ENCODE results near the gene COA6. TPM values are rescaled to one million over a fixed set of nuclear protein-coding genes. Genes with fewer than 3 reads are reported as not detected.
"Not testable (repeated sequence)": the region's sequence is repeated elsewhere in the genome, so short reads cannot be mapped to it uniquely, and the experiment has no call there.

Gene COA6
- 20.7 and 22.7 TPM in 2 replicates for total RNA-seq

- DNase-seq (ENCODE audit: extremely low read depth, low read depth, low spot score) = peak; percentile 92
Measured at GRCh38 chr1:234373064-234373958, at the start of gene COA6. Gene COA6, plus strand, starts transcription at chr1:234373456. Its CDS starts 11 bp downstream, at chr1:234373467.

DNA sequence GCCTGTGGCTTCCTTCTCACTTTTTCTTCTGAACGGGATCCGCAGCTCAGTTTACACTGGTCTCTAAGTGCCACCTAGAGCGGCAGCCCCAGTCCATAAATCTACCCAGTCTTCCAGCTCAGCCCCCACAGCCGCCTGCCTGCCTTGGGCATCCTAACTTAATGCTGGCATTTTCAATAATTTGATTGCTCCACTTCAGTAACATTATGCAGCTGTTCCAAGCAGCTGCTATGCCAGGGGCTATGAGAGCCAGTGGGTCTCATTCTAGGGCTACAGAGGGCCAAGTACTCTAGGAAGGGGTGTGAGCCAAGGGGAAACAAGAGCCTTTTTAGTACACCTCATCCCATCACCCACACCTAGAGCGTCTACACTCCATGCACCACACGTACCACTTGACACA is 48.4 kb upstream of the COA6 start:
- no peak for DNase-seq (ENCODE audit: extremely low read depth, low read depth, low spot score)

- no peak for DNase-seq (ENCODE audit: extremely low read depth, low read depth, low spot score)
Measured at GRCh38 chr1:234325878-234326496, 47.3 kb upstream of the COA6 start.

- DNase-seq (ENCODE audit: extremely low read depth, low read depth, low spot score) = no peak
Measured at GRCh38 chr1:234326497-234327366, 46.5 kb upstream of the COA6 start.

DNA sequence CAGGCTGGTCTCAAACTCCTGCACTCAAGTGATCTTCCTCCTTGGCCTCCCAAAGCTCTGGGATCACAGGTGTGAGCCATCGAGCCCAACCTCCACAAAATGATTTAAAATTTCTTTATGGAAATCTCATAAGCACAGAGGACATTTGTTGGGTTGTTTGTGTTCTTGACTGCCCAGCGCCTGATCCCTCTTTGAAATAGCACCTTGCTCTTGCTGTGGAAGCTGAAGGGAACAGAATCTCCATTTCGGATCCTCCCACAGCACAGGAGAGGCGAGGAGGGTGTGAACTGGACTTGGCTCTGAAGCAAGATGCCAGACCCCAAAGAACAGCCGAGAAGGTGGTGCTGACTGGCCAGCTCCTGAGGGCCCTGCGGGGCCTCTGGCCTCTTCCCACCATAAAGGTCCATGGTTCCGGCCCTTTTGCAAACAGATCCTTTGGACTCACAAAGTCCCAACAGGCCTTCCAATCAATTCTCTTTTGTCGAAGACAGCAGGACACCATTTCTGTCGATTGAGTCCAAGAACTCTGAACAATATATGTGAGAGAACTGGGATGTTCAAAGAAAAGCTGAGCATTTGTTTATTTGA is 45.6 kb upstream of the COA6 start:
- DNase-seq (ENCODE audit: extremely low read depth, low read depth, low spot score) = no peak

DNA sequence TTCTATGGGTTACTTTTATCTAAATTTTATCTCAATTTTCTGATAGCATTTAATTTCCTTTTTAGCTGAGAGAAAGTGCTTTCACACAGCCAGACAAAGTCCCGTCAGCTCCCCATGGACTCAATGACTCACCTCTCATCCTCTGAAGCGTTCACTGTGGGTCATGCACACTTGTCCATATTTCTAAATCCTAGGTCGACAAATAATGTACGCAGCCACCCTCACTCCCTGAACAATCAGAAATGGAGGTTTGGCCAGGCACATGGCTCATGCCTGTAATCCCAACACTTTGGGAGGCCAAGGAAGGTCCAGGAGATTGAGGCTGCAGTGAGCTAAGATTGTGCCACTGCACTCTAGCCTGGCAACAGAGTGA is 42.4 kb upstream of the COA6 start:
- DNase-seq (ENCODE audit: extremely low read depth, low read depth, low spot score) = no peak

DNA sequence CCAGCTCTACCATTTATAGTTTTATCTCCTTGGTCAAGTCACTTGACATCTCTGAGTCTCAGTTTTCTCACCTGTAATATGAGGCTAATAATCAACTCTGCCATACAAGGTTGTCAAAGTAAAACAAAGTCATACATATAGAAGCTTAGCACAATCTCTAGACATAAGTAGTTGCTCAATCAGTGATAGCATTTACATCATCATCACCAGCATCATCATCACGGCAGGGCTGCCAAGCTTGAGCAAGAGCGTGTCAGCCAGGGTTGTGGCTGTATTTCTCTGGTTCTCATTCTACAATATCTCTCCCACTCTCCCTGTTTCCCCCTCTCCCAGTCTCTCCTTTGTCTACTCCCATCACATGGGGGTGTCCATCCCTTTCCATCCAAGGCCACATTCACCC is 41.7 kb upstream of the COA6 start:
- no peak for DNase-seq (ENCODE audit: extremely low read depth, low read depth, low spot score)

DNA sequence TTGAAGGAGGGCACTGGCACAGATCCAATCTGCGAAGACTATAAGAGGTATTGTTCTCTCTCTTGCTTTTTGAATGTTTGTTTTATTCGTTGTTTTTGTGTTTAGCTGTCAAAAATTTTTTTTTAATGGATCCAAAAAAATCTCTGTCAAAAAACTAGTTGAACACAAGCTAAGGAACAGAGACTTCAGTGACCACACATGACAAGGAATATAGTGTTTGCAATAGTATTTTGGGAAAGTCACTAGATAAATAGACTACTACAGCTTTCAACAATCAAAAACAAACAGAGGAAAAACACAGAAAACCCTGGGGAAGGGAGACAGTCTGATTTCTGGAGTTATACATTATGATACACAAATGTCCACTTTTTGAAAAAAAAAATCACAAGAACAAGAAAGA is 36.9 kb upstream of the COA6 start:
- no peak for DNase-seq (ENCODE audit: extremely low read depth, low read depth, low spot score)

DNA sequence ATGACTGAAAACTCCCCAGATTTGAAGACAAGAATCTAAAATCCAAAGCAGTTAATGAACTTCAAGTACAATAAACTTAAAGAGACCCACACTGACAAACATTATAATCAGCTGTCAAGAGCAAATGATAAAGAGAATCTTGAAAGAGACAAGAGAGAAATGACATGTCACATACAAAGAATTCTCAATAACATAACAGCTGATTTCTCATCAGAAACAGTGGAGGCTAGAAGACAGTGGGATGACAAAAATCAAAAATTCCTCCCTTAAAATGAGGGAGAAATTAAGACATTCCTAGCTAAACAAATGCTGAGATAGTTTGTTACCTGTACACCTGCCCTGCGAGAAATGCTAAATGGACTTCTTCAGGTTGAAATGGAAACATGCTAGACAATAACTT is 36.0 kb upstream of the COA6 start:
- DNase-seq (ENCODE audit: extremely low read depth, low read depth, low spot score) = no peak

GRCh38 chr1:234340528-234340927 is 32.7 kb upstream of the COA6 start:
- DNase-seq (ENCODE audit: extremely low read depth, low read depth, low spot score) = no peak

DNA sequence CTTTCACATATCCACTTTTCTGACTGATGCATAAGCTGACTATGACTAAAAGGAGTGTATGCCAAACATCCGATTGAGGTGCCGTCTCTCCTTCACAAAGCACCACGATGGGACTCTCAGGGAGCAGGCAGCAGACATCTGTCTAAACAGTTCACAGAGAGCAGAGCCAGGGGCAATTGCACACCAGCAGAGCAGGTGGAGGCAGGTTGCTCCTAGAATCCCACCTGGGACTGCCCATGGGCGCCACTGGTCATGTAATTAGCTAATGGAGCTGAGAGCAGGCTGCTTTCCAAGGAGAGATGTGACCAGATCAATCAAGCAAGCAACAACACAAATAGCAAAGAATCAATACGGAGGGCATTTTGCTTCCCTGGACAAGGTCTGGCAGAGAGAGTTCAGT is 30.5 kb upstream of the COA6 start:
- no peak for DNase-seq (ENCODE audit: extremely low read depth, low read depth, low spot score)

- DNase-seq (ENCODE audit: extremely low read depth, low read depth, low spot score) = no peak
Measured at GRCh38 chr1:234345237-234345636, 28.0 kb upstream of the COA6 start.

DNA sequence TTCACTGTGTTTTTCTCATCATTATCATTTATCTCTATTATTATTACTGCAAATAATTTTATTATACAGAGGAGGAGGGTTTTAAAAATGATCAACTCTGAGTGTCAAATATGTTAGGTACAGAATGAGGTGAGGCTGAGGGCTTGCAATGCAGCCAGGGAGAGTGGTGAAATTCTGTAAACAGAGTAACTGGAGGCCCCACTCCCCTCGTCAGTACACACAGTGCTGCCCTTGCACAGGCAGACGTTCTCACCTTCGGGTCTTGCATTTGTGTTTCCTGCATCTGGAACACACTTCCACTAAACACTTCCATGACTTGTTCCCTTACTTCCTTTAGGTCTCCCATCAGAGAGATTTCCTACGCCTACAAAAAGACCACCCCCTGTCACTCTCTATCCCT is 24.3 kb upstream of the COA6 start:
- DNase-seq (ENCODE audit: extremely low read depth, low read depth, low spot score) = no peak

GRCh38 chr1:234355782-234356510 is 17.3 kb upstream of the COA6 start:
- DNase-seq (ENCODE audit: extremely low read depth, low read depth, low spot score) = no peak

DNA sequence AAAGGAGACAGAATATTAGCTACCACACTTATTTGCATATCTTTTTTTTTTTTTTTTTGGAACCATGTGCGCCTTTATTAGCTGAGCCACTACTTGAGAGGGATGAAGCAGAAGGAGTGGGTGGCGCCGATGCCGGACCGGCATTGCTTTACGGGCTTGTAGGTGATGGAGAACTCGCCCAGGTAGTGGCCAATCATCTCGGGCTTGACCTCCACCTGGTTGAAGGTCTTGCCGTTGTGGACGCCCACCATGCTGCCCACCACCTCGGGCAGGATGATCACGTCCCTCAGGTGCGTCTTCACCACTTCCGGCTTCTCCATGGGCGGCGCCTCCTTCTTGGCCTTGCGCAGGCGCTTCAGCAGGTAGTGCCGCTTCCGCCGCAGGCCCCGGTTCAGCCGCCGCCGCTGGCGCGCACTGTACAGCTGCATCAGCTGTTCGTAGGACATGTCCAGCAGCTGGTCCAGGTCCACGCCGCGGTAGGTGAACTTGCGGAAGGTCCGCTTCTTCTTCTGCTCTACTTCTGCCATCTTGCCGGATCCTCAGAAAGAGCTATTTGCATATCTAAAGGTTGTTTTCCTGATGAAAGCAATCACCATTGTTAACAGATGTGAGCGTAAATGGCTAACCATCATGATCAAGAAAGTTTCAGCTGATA is 16.5 kb upstream of the COA6 start:
- not testable (repeated sequence) for DNase-seq (ENCODE audit: extremely low read depth, low read depth, low spot score)

DNA sequence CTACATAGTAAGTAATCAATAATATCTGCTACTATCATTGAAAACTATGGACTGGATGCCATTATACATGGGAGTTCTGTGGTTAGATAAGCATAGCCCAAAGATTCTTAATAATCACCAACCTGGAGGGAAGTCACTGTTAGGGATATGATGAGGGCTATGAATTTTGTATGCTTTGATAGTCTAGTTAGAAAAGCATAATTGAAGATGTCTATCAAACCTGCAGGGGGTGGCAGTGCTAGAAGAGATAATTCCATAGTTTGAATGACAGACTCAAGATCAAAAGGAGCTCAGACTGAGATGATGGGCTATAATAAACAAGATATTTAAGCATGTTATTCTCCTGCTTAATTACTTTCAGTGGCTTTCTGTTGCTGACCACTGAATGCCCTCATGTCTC is 15.4 kb upstream of the COA6 start:
- DNase-seq (ENCODE audit: extremely low read depth, low read depth, low spot score) = no peak

- no peak for DNase-seq (ENCODE audit: extremely low read depth, low read depth, low spot score)
Measured at GRCh38 chr1:234361102-234361603, 12.1 kb upstream of the COA6 start.

GRCh38 chr1:234362558-234362957 is 10.7 kb upstream of the COA6 start:
- DNase-seq (ENCODE audit: extremely low read depth, low read depth, low spot score) = no peak

DNA sequence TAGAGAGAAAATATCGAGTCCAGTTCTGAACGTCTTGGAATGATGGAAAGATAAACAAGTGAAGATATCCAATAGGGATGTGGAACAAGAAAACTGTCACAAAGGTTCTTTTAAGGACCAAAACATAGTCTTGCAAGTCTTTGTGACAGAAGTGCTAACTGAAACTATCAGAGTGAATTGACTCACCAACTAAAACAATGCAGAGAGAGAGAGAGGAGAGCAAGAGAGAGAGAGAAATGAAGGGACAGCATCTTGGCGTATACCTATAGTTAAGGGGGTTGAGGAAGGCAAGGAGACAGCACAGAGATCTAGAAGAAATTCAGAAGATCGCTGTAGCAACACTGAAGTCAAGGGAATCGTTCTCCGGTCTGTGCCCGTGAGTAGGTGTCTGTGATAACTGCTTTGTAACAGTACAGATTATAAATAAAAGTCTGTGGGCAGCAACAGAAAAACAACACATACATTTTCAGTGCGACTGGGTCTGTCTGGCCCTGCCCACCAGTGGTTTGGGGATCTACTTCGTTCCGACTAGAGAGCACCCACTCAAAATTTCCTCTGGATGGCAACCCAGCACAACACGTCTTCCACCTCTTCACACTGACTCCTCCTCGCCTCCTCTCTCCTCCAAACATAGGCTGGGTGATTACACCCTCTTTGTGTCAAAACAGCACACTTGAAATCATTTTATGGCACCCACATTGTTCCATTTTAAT is 4.8 kb upstream of the COA6 start:
- DNase-seq (ENCODE audit: extremely low read depth, low read depth, low spot score) = no peak
